Adrenal gland (tissue), 12 donors: ENCODE measurements around the gene IDI1. TPM values are rescaled to one million over a fixed set of nuclear protein-coding genes. Genes with fewer than 3 reads are reported as not detected.
"Not testable (repeated sequence)": the region's sequence is repeated elsewhere in the genome, so short reads cannot be mapped to it uniquely, and the experiment has no call there.

Experiments used
- DNase-seq, 7 donors: peaks; one replicate each; pipeline ENCODE4 v3.0.0-alpha.2; 2019 to 2020
- H3K27ac ChIP-seq, 5 donors: fragments of 200-600 bp; sonication (generic) in 4 of 5; 1 replicate in 3 of 5; 2 replicates in 2 of 5; pipeline versions ENCODE4 v1.5.1 to v1.8.0; 2016 to 2020; ENCODE audit warnings: mild to moderate bottlenecking in 1 of 5
- H3K27me3 ChIP-seq: fragments of 200-600 bp; 2 replicates; pipeline ENCODE4 v1.8.0; 2021
- H3K36me3 ChIP-seq, 2 donors: fragments of 200-600 bp; replicated peaks in 1 of 2; 1 replicate in 1 of 2; 2 replicates in 1 of 2; pipeline versions ENCODE4 v1.5.1 to v1.8.0; 2018 to 2022
- H3K4me1 ChIP-seq, 2 donors: fragments of 200-600 bp; replicated peaks in 1 of 2; 1 replicate in 1 of 2; 2 replicates in 1 of 2; pipeline versions ENCODE4 v1.5.1 to v1.8.0; 2018 to 2021
- H3K4me3 ChIP-seq, 4 donors: fragments of 200-600 bp; sonication (generic) in 3 of 4; one replicate each; pipeline ENCODE4 v1.5.1; 2016 to 2018
- H3K9me3 ChIP-seq, 3 donors: fragments of 200-600 bp; sonication (generic) in 1 of 3; replicated peaks in 1 of 3; 1 replicate in 2 of 3; 2 replicates in 1 of 3; pipeline versions ENCODE4 v1.5.1 to v1.8.0; 2016 to 2021
- POLR2A ChIP-seq, 2 donors: fragments of 450-650 bp; IDR thresholded peaks; one replicate each; pipeline ENCODE4 v1.6.1; 2017; ENCODE audit warnings: antibody characterized with exemption in 2 of 2, mild to moderate bottlenecking in 2 of 2, moderate library complexity in 1 of 2
- WGBS, 4 donors: extraction: QIAGEN DNeasy Blood & Tissue Kit in 2 of 4; methylation state at CpG; one replicate each; pipeline versions ENCODE4 v1.1.5 to v1.1.7; 2013 to 2017; 5-methylcytosine and 5-hydroxymethylcytosine counted together
- intact Hi-C, 2 donors: fragments of 100-400 bp; cut with DNase I; formaldehyde crosslinking; loops; one replicate each; pipeline versions ENCODE4 v1.14.1 to v1.15.0; 2022 to 2023
- polyA plus RNA-seq, 3 donors: library from polyadenylated mRNA; stranded (reverse); fragments of 200-250 nt in 2 of 3; fragments of 350-450 nt in 1 of 3; fragmentation: Illumina TruSeq in 1 of 3; extraction: RNeasy Lipid Tissue Mini Kit (QIAGEN cat#74804) in 1 of 3; gene quantifications; one replicate each; pipeline ENCODE4 v1.2.3, GENCODE V29; 2013 to 2014
- total RNA-seq, 9 donors: library from RNA; depleted of rRNA in 4 of 9; stranded (reverse); fragments of >200 nt in 4 of 9; fragments of 120-200 nt in 1 of 9; fragmentation: NEBNext Ultra II Directional in 1 of 9; extraction: Animal tissue kit (Norgen Biotek cat#: 25700) in 1 of 9; gene quantifications; one replicate each; pipeline versions ENCODE4 v1.1.0 to v1.2.4, GENCODE V29; 2013 to 2023
- TF ChIP-seq, protein P1 (sequence below), 6 experiments: fragments of 450-650 bp in 4 of 6; fragments of 200-600 bp in 2 of 6; sonication (generic) in 1 of 6; IDR thresholded peaks; 1 replicate in 5 of 6; 2 replicates in 1 of 6; pipeline versions ENCODE4 v1.5.1 to v1.8.0; 2016 to 2021; ENCODE audit warnings: antibody characterized with exemption in 6 of 6, mild to moderate bottlenecking in 2 of 6, moderate library complexity in 1 of 6
- donor health status: healthy with polysubstance abuse.
- donor health status: Bipolar disorder and iron deficiency.
- donor health status: DM: yes; HTN: yes; CAD: no.
- donor health status: DM: no; HTN: no; CAD: no.
- donor health status: DM: no; HTN: no; CAD: no.
- donor health status: DM: yes; HTN: yes; CAD: no.

IDI1 gene
- total and polyA plus RNA-seq, 12 donors = 20.4 to 1,056 (median 49.7) TPM

DNA sequence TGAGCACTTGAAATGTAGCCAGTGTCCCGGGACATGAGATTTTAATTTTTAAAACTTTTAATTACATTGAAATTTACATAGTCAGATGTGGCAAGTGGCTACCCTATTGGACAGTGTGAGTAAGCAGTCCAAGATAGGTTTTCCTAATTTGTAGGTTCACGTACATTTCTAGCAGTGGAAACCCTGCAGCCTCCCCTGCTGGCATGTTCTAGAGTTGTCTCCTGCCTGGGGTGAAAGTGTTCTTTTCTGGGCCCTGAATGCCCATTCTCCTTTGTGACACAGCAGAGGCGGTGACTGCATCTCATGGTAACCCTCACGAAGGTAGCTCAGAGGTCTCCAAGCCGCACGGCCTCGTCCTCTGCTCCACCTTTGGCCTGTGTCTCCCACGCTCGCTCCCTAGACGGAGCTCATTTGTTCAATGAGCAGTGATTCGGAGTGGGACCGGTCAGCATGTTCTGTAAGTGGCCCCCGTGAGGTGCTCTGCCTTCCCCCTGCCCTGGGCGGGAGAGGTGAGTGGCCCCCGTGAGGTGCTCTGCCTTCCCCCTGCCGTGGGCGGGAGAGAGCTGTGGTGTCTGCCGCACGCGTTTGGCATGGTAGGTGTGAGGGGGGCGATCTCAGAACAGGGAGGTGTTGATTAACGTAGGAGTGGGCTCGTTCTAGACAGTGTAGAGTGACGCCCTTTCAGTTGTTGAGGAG is 25.3 kb upstream of the IDI1 start:
- H3K36me3 ChIP-seq = peaks cover 0 to 32% of the 10 kb centered on the region in 2 donors

DNA sequence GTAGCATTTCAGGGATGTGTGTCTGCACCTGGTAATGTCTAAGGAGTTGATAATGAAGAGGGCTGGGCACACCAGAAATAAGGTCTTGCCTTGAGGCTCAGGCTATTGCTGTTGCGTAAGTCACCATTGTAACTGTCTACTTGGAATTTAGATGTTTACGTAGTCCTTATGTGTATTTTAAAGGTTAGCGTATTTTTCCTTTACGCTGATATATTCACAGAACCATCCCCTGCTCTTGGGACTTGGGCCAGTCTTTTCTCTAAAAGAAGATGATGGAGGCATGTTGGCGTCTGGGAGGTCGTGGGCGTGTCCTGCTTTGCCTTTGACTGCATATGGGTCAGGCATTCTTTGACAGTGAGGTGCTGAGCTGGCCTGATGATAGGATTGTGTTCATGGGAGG is 22.0 kb upstream of the IDI1 start:
- TF ChIP-seq POLR2A (IDR thresholded peaks at IDR 0.05) = no peak
- TF ChIP-seq, protein P1, sequence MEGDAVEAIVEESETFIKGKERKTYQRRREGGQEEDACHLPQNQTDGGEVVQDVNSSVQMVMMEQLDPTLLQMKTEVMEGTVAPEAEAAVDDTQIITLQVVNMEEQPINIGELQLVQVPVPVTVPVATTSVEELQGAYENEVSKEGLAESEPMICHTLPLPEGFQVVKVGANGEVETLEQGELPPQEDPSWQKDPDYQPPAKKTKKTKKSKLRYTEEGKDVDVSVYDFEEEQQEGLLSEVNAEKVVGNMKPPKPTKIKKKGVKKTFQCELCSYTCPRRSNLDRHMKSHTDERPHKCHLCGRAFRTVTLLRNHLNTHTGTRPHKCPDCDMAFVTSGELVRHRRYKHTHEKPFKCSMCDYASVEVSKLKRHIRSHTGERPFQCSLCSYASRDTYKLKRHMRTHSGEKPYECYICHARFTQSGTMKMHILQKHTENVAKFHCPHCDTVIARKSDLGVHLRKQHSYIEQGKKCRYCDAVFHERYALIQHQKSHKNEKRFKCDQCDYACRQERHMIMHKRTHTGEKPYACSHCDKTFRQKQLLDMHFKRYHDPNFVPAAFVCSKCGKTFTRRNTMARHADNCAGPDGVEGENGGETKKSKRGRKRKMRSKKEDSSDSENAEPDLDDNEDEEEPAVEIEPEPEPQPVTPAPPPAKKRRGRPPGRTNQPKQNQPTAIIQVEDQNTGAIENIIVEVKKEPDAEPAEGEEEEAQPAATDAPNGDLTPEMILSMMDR (IDR thresholded peaks at IDR 0.05) = no peak
- Histone ChIP-seq H3K4me3 (no peak overlapping the region), H3K9me3 (no peaks in the 10 kb centered on the region), H3K4me1 (peaks cover 0 to 4% of the 10 kb centered on the region in 2 donors), H3K27me3 (no peaks in the 10 kb centered on the region), H3K36me3 (peaks cover 0 to 17% of the 10 kb centered on the region in 2 donors), H3K27ac (no peak overlapping the region)
- 87 to 89% (median 88%) methylated on average over 7 of the region's 7 CpGs for WGBS, 4 donors
- no peak for DNase-seq
- intact Hi-C loops = no loop called here

More for the DNA sequence above, 25.3 kb upstream of the IDI1 start:
- Histone ChIP-seq H3K9me3 (no peaks in the 10 kb centered on the region), H3K4me1 (peaks cover 0 to 4% of the 10 kb centered on the region in 2 donors), H3K4me3 (no peak overlapping the region), H3K27me3 (no peaks in the 10 kb centered on the region), H3K27ac (no peak overlapping the region)
- TF ChIP-seq, protein P1 (IDR thresholded peaks at IDR 0.05) = no peak
- TF ChIP-seq POLR2A (IDR thresholded peaks at IDR 0.05) = no peak
- intact Hi-C loops = no loop called here
- no peak for DNase-seq
- 89 to 93% (median 91%) methylated on average over 22 to 24 of the region's 24 CpGs for WGBS, 4 donors

DNA sequence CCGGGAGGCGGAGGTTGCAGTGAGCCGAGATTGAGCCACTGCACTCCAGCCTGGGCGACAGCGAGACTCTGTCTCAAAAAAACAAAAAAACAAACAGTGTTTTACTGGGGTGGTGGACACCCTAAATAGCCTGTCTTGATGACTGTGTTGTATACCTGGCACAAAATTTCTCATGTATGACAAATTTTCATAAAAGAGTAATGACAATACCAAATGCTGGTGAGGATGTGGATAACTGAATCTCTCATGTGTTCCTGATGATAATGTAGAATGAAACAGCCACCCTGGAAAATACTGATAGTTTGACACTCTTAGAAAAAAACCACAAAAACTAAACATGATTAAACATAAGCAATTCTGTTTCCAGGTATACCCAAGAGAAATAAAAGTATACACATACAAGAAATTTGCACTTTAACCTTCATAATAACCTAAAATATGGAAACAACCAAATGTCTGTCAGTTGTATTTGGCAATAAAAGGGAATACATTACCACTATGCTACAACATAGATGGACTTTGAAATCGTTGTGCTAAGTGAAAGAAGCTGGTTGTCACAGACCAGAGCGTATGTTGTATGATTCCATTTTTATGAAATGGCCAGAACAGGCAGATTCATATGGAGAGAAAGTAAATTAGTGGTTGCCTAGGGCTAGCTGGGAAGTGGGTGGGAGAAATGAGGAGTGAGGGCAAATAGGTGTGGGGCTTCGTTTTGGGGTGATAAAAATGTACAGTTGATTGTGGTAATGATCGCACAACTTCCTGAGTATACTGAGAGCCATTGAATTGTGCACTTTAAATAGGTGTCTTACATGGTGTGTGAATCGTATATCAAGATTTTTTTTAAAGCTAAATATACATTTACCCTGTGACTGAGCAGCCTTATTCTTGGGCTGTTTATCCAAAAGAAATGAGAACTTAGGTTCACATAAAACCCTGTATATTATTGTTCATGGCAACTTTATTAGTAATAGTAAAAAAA is 19.8 kb upstream of the IDI1 start:
- H3K4me1 ChIP-seq = peaks cover 0 to 4% of the 10 kb centered on the region in 2 donors
- no peaks in the 10 kb centered on the region for H3K9me3 ChIP-seq
- H3K27me3 ChIP-seq = no peaks in the 10 kb centered on the region
- H3K36me3 ChIP-seq = peaks cover 0 to 13% of the 10 kb centered on the region in 2 donors
- no peak overlapping the region for H3K27ac ChIP-seq
- intact Hi-C loops = no loop called here
- TF ChIP-seq, protein P1 (IDR thresholded peaks at IDR 0.05) = no peak
- no peak for TF ChIP-seq POLR2A (IDR thresholded peaks at IDR 0.05)
- no peak for DNase-seq
- 89 to 91% (median 90%) methylated on average over 10 of the region's 10 CpGs for WGBS, 4 donors
- no peak overlapping the region for H3K4me3 ChIP-seq

DNA sequence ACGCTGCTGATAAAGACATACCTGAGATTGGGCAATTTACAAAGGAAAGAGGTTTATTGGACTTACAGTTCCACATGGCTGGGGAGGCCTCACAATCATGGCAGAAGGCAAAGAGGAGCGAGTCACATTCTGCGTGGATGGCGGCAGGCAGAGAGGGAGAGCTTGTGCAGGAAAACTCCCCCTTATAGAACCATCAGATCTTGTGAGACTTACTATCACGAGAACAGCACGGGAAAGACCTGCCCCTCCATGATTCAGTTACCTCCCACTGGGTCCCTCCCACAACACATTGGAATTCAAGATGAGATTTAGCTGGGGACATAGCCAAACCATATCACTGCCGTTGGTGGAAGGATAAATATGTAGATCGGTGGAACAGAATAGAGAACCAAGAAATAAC is 17.8 kb upstream of the IDI1 start:
- H3K36me3 ChIP-seq, H3K27me3 ChIP-seq, H3K27ac ChIP-seq, H3K4me3 ChIP-seq, intact Hi-C loops, H3K4me1 ChIP-seq, DNase-seq, H3K9me3 ChIP-seq: not testable (repeated sequence)
- 89 to 95% (median 92%) methylated on average over 8 of the region's 8 CpGs for WGBS, 4 donors
